Endodermal cell (in vitro differentiated cells): ENCODE measurements around the gene CDSN. TPM values are rescaled to one million over a fixed set of nuclear protein-coding genes. Genes with fewer than 3 reads are reported as not detected.
A peak's percentile ranks its signal among the peaks of the same experiment; 100 is the strongest.

Source experiments
- DNase-seq: peaks from one replicate; pipeline ENCODE4 v3.0.0-alpha.2; 2017
- H3K27ac ChIP-seq: 2 replicates; pipeline ENCODE4 v1.5.1; 2013; ENCODE audit warnings: mild to moderate bottlenecking, low read depth, low read length, moderate library complexity
- H3K27me3 ChIP-seq: 2 replicates; pipeline ENCODE4 v1.6.1; 2013; ENCODE audit warnings: mild to moderate bottlenecking, low read length, moderate library complexity; ENCODE audit not compliant: insufficient read depth, control insufficient read depth, poor library complexity, severe bottlenecking
- H3K36me3 ChIP-seq: 2 replicates; pipeline ENCODE4 v1.7.0; 2013; ENCODE audit warnings: mild to moderate bottlenecking, low read length, moderate library complexity; ENCODE audit not compliant: control insufficient read depth, insufficient read depth
- H3K4me1 ChIP-seq: one replicate; pipeline ENCODE4 v1.7.0; 2013; ENCODE audit warnings: low read length; ENCODE audit not compliant: control insufficient read depth, insufficient read depth
- H3K4me3 ChIP-seq: 2 replicates; pipeline ENCODE4 v1.5.1; 2013; ENCODE audit warnings: mild to moderate bottlenecking, low read length, moderate library complexity
- H3K9ac ChIP-seq: 2 replicates; pipeline ENCODE4 v1.6.1; 2013; ENCODE audit warnings: mild to moderate bottlenecking, low read length, moderate library complexity; ENCODE audit not compliant: poor library complexity, severe bottlenecking; ENCODE audit errors: extremely low read depth
- H3K9me3 ChIP-seq: 2 replicates; pipeline ENCODE4 v1.6.1; 2013; ENCODE audit warnings: mild to moderate bottlenecking, low read length, moderate library complexity; ENCODE audit not compliant: control insufficient read depth
- H3K27ac Mint-ChIP-seq: 2 replicates; pipeline ENCODE4 v1.8.0; 2020; ENCODE audit warnings: mixed read lengths
- H3K27me3 Mint-ChIP-seq: 2 replicates; pipeline ENCODE4 v1.8.0; 2021; ENCODE audit warnings: mild to moderate bottlenecking, mixed read lengths; ENCODE audit not compliant: insufficient read depth
- H3K36me3 Mint-ChIP-seq: 2 replicates; pipeline ENCODE4 v1.8.0; 2020; ENCODE audit warnings: low read depth, mixed read lengths
- H3K4me1 Mint-ChIP-seq: 2 replicates; pipeline ENCODE4 v1.8.0; 2020; ENCODE audit warnings: mixed read lengths
- H3K4me3 Mint-ChIP-seq: 2 replicates; pipeline ENCODE4 v1.8.0; 2020; ENCODE audit warnings: mild to moderate bottlenecking, moderate library complexity, mixed read lengths
- H3K9me3 Mint-ChIP-seq: 2 replicates; pipeline ENCODE4 v1.8.0; 2020; ENCODE audit warnings: mild to moderate bottlenecking, mixed read lengths
- CTCF ChIP-seq: fragments of 200-600 bp; sonication (generic); conservative IDR thresholded peaks from 2 replicates; pipeline ENCODE4 v1.5.0; 2021; ENCODE audit warnings: antibody characterized with exemption, mild to moderate bottlenecking
- WGBS, 2 experiments: methylation state at CpG; one replicate each; pipeline versions ENCODE4 v1.1.5 to v1.1.7; 2013; ENCODE audit warnings: missing lambda C conversion rate in 2 of 2, mixed read lengths in 1 of 2; ENCODE audit not compliant: insufficient coverage in 1 of 2, insufficient read length in 1 of 2; 5-methylcytosine and 5-hydroxymethylcytosine counted together
- total RNA-seq, 2 donors: library from RNA; stranded (reverse); fragmentation: NEBNext Ultra II Directional in 1 of 2; extraction: Animal tissue kit (Norgen Biotek cat#: 25700) in 1 of 2; gene quantifications; 2 replicates in 1 of 2; 3 replicates in 1 of 2; pipeline ENCODE4 v1.2.1, GENCODE V29; 2021

CDSN gene
- total RNA-seq, 2 donors from 2014 or later = not detected

GRCh38 chr6:31162463-31163165, 42.4 kb upstream of the CDSN start:
- H3K4me1 ChIP-seq = no peaks in the 10 kb centered on the region
- Mint-ChIP-seq H3K27ac (no peak overlapping the region), H3K36me3 (peaks cover 31% of the 10 kb centered on the region), H3K4me3 (no peak overlapping the region), H3K9me3 (no peaks in the 10 kb centered on the region), H3K27me3 (peaks cover 2% of the 10 kb centered on the region), H3K4me1 (peaks cover 13% of the 10 kb centered on the region)
- peaks cover 12% of the 10 kb centered on the region for H3K36me3 ChIP-seq
- no peak overlapping the region for H3K27ac ChIP-seq
- H3K4me3 ChIP-seq = no peak overlapping the region
- no peak overlapping the region for H3K9ac ChIP-seq
- WGBS, 2 experiments = 92 to 96% methylated on average over 7 to 12 of the region's 13 CpGs
- no peaks in the 10 kb centered on the region for H3K9me3 ChIP-seq
- peak; percentile 75 for DNase-seq
- H3K27me3 ChIP-seq = no peaks in the 10 kb centered on the region
- peak; percentile 35 for TF ChIP-seq CTCF

- Mint-ChIP-seq H3K27me3 (peaks cover 2% of the 10 kb centered on the region), H3K9me3 (no peaks in the 10 kb centered on the region), H3K27ac (peak overlapping the region; percentile 17), H3K36me3 (peaks cover 31% of the 10 kb centered on the region), H3K4me1 (peaks cover 19% of the 10 kb centered on the region), H3K4me3 (no peak overlapping the region)
- DNase-seq = no peak
- H3K27ac ChIP-seq = no peak overlapping the region
- H3K36me3 ChIP-seq = peaks cover 12% of the 10 kb centered on the region
- WGBS, 2 experiments = 91 to 94% methylated on average over 12 to 19 of the region's 19 CpGs
- no peaks in the 10 kb centered on the region for H3K27me3 ChIP-seq
- no peak overlapping the region for H3K4me3 ChIP-seq
- no peak for TF ChIP-seq CTCF
- no peaks in the 10 kb centered on the region for H3K9me3 ChIP-seq
- H3K9ac ChIP-seq = no peak overlapping the region
- H3K4me1 ChIP-seq = peaks cover 3% of the 10 kb centered on the region
Measured at GRCh38 chr6:31161216-31162126, 41.2 kb upstream of the CDSN start.

- H3K27ac ChIP-seq = no peak overlapping the region
- no peaks in the 10 kb centered on the region for H3K27me3 Mint-ChIP-seq
- TF ChIP-seq CTCF = peak; percentile 61
- 9 to 13% methylated on average over 22 to 35 of the region's 35 CpGs for WGBS, 2 experiments
- peak overlapping the region; percentile 86 for H3K4me3 Mint-ChIP-seq
- peak overlapping the region; percentile 88 for H3K27ac Mint-ChIP-seq
- peaks cover 17% of the 10 kb centered on the region for H3K4me1 Mint-ChIP-seq
- H3K9ac ChIP-seq = peak overlapping the region; percentile 24
- peak overlapping the region; percentile 96 for H3K4me3 ChIP-seq
- H3K9me3 Mint-ChIP-seq = no peaks in the 10 kb centered on the region
- DNase-seq = peak; percentile 84
- peaks cover 27% of the 10 kb centered on the region for H3K36me3 ChIP-seq
- peaks cover 39% of the 10 kb centered on the region for H3K36me3 Mint-ChIP-seq
- no peaks in the 10 kb centered on the region for H3K27me3 ChIP-seq
- H3K9me3 ChIP-seq = no peaks in the 10 kb centered on the region
- peaks cover 3% of the 10 kb centered on the region for H3K4me1 ChIP-seq
Measured at GRCh38 chr6:31158863-31159855, 38.9 kb upstream of the CDSN start.
